GM12878 (cell line): ENCODE data around the gene CD244. TPM values are rescaled to one million over a fixed set of nuclear protein-coding genes. Genes with fewer than 3 reads are reported as not detected.
"Not testable (repeated sequence)": the region's sequence is repeated elsewhere in the genome, so short reads cannot be mapped to it uniquely, and the experiment has no call there.

ENCODE experiments used
- ATAC-seq: fragments of 200-7000 bp; cut with Tn5 transposase; 3 replicates; pipeline ENCODE4 v1.9.1; 2020; ENCODE audit warnings: mild to moderate bottlenecking, moderate library complexity
- BruUV-seq: library from RNA; stranded (reverse); fragments of 400-500 nt; replicated peaks from 2 replicates; lab custom pipeline; 2021; lab: Mats Ljungman, UMichigan
- CTCF ChIA-PET: fragments of 300-600 bp; sonication (Branson Sonifier 250); formaldehyde crosslinking; extraction: SDS; loops from one replicate; lab custom pipeline; 2021; ENCODE audit warnings: inconsistent platforms; lab: Yijun Ruan, JAX
- POLR2A ChIA-PET: fragments of 350-600 bp; formaldehyde crosslinking; extraction: SDS; loops from one replicate; lab custom pipeline; 2021; ENCODE audit warnings: inconsistent platforms; lab: Charles Lee
- RAD21 ChIA-PET: fragments of 300-600 bp; sonication (Branson Sonifier 250); formaldehyde crosslinking; loops from one replicate; lab custom pipeline; 2023; ENCODE audit warnings: antibody characterized with exemption; ENCODE audit not compliant: unreplicated experiment; lab: Charles Lee
- SMC1A ChIA-PET: fragments of 300-600 bp; sonication (Branson Sonifier 250); formaldehyde crosslinking; loops from one replicate; lab custom pipeline; 2023; ENCODE audit not compliant: unreplicated experiment, uncharacterized antibody; lab: Charles Lee
- DNase-seq: peaks from one replicate; pipeline ENCODE4 v3.0.0-alpha.2; 2011; ENCODE audit warnings: low read depth, low spot score
- FAIRE-seq: peaks from 3 replicates; lab custom pipeline; 2011; peaks lifted over from hg19 to GRCh38; lab: Jason Lieb, UNC
- H2AFZ ChIP-seq: 2 replicates; pipeline ENCODE4 v1.6.0; 2011; ENCODE audit warnings: low read depth, low read length, control low read depth; ENCODE audit not compliant: control insufficient read depth
- H3K27ac ChIP-seq: 2 replicates; pipeline ENCODE4 v1.5.1; 2011; ENCODE audit warnings: control low read depth; ENCODE audit not compliant: control insufficient read depth, insufficient read depth
- H3K27me3 ChIP-seq, 2 experiments: replicated peaks in 1 of 2; 2 replicates each; pipeline versions ENCODE4 v1.6.0 to v1.6.1; 2011; ENCODE audit warnings: low read length in 1 of 2; ENCODE audit not compliant: control insufficient read depth in 2 of 2, insufficient read depth in 2 of 2
- H3K36me3 ChIP-seq, 2 experiments: 2 replicates each; pipeline ENCODE4 v1.5.1; 2011; ENCODE audit warnings: low read length in 1 of 2; ENCODE audit not compliant: control insufficient read depth in 2 of 2, insufficient read depth in 2 of 2
- H3K4me1 ChIP-seq: 2 replicates; pipeline ENCODE4 v1.6.1; 2011; ENCODE audit warnings: mild to moderate bottlenecking, low read length, moderate library complexity, mixed read lengths; ENCODE audit not compliant: control insufficient read depth, insufficient read depth
- H3K4me2 ChIP-seq: 2 replicates; pipeline ENCODE4 v1.6.0; 2011; ENCODE audit warnings: control low read depth; ENCODE audit not compliant: control insufficient read depth, insufficient read depth
- H3K4me3 ChIP-seq: fragments of 200-600 bp; sonication (generic); 2 replicates; pipeline ENCODE4 v1.5.1; 2016
- H3K79me2 ChIP-seq: 2 replicates; pipeline ENCODE4 v1.6.0; 2011; ENCODE audit warnings: low read length; ENCODE audit not compliant: control insufficient read depth, insufficient read depth
- H3K9ac ChIP-seq: 2 replicates; pipeline ENCODE4 v1.8.0; 2011; ENCODE audit warnings: low read length, control low read depth, mixed read lengths; ENCODE audit not compliant: control insufficient read depth, insufficient read depth
- H3K9me3 ChIP-seq: replicated peaks from 3 replicates; pipeline ENCODE4 v1.5.1; 2011; ENCODE audit warnings: mild to moderate bottlenecking, low read length; ENCODE audit not compliant: control insufficient read depth, insufficient read depth
- H4K20me1 ChIP-seq: 2 replicates; pipeline ENCODE4 v1.6.0; 2011; ENCODE audit not compliant: control insufficient read depth, insufficient read depth
- HDGF ChIP-seq: fragments of 450-650 bp; IDR thresholded peaks from 2 replicates; pipeline ENCODE4 v1.6.1; 2016; ENCODE audit warnings: antibody characterized with exemption
- IRF4 ChIP-seq: IDR thresholded peaks from 2 replicates; pipeline ENCODE4 v1.6.1; 2011; ENCODE audit warnings: low read depth, low read length
- NR2C2 ChIP-seq: IDR thresholded peaks from 2 replicates; pipeline ENCODE4 v1.6.1; 2011; ENCODE audit warnings: borderline replicate concordance, low read depth; ENCODE audit not compliant: control insufficient read depth, insufficient read length
- POLR2AphosphoS5 ChIP-seq: IDR thresholded peaks from 2 replicates; pipeline ENCODE4 v1.6.1; 2011; ENCODE audit warnings: mild to moderate bottlenecking, low read length, inconsistent platforms
- RAD51 ChIP-seq: fragments of 450-650 bp; IDR thresholded peaks from 2 replicates; pipeline ENCODE4 v1.6.1; 2016; ENCODE audit warnings: moderate library complexity, mild to moderate bottlenecking, inconsistent platforms
- SP1 ChIP-seq: IDR thresholded peaks from one replicate; pipeline ENCODE4 v1.6.1; 2011; ENCODE audit warnings: low read depth, low read length
- TARDBP ChIP-seq: IDR thresholded peaks from 2 replicates; pipeline ENCODE4 v1.6.1; 2016; ENCODE audit warnings: borderline replicate concordance
- WGBS: methylation state at CpG from one replicate; pipeline ENCODE4 v1.1.6; 2016; ENCODE audit warnings: low lambda C conversion rate; ENCODE audit not compliant: insufficient replicate concordance, insufficient coverage; ENCODE audit errors: missing lambda C conversion rate; 5-methylcytosine and 5-hydroxymethylcytosine counted together
- in situ Hi-C: fragments of 300-500 bp; cut with MboI; formaldehyde crosslinking; loops from 9 replicates; pipeline ENCODE4 v1.14.3; 2018; ENCODE audit warnings: mixed read lengths
- intact Hi-C: fragments of 100-400 bp; cut with micrococcal nuclease; formaldehyde crosslinking; loops from one replicate; pipeline ENCODE4 v1.14.2; 2022; ENCODE audit not compliant: unreplicated experiment
- polyA plus RNA-seq, 11 experiments: library from polyadenylated mRNA; depleted of rRNA in 4 of 11; unstranded in 6 of 11; stranded (reverse) in 5 of 11; fragments of >200 nt; fragmentation: Nextera tagmentation in 4 of 11; fragmentation: Illumina TruSeq in 1 of 11; extraction: Ambion mirVana in 4 of 11; extraction: Trizol in 1 of 11; gene quantifications; 1 replicate in 1 of 11; 2 replicates in 10 of 11; pipeline versions ENCODE4 v1.2.1 to v1.2.3, GENCODE V29; 2011 to 2016; ENCODE audit warnings: inconsistent platforms in 2 of 11, missing spikeins in 2 of 11, low read depth in 1 of 11
- total RNA-seq, 4 experiments: library from RNA; depleted of rRNA in 3 of 4; stranded (reverse); fragments of >200 nt in 3 of 4; fragmentation: Illumina TruSeq in 1 of 4; extraction: Trizol in 1 of 4; gene quantifications; 2 replicates each; pipeline versions ENCODE4 v1.2.1 to v1.2.3, GENCODE V29; 2013 to 2021
- TF ChIP-seq, protein P1 (sequence below): fragments of 150-350 bp; IDR thresholded peaks from 2 replicates; pipeline ENCODE4 v1.6.1; 2014; ENCODE audit warnings: mild to moderate bottlenecking, low read depth, low read length

CD244 gene
- total and polyA plus RNA-seq, 10 of the 15 experiments (the other 5 are each of a cell fraction or from before 2014, with no cell fraction given) = 0.24 to 13.6 (median 0.73) TPM

DNA sequence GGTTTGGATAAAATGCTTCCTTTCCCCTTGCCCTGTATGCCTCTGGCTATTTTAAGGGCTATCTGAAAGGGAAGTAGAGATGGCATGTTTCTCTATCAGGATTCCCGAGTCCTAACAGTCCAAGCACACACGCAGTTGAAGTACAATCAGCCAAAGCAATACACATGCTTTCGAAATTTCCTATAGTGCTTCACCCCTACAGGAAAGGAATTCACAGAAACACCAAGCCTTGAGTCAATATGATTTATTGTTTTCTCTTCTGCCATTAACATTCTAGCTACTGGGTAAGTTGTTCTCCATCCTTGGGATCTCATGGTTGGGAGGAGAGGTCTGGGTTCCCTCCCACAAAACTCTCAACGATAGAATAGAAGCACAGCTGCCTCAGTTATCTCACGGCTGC is 13.6 kb upstream of the CD244 start:
- no peaks in the 10 kb centered on the region for H3K27me3 ChIP-seq
- ChIA-PET POLR2A (no interaction called here), SMC1A (interaction anchor here (1.0 to 3.1 kb wide), 12 partner anchors 14 to 100 kb away, joined by 4 to 39 read pairs (median 6); partner anchors contain the start of gene CD244), CTCF (interaction anchor here (0.7 to 5.5 kb wide), 16 partner anchors 8 to 150 kb away, joined by 3 to 80 read pairs (median 8); partner anchors contain the start of genes CD244 and ITLN2), RAD21 (interaction anchor here (1.4 to 1.9 kb wide), 7 partner anchors 12 to 114 kb away, joined by 5 to 12 read pairs (median 5); partner anchors contain the start of gene ITLN2)
- no peak overlapping the region for H2AFZ ChIP-seq
- H3K36me3 ChIP-seq = no peaks in the 10 kb centered on the region
- TF ChIP-seq IRF4 = no peak
- no peak for TF ChIP-seq RAD51
- TF ChIP-seq HDGF = no peak
- no peak for TF ChIP-seq POLR2AphosphoS5
- no peak for TF ChIP-seq SP1
- TF ChIP-seq, protein P1, sequence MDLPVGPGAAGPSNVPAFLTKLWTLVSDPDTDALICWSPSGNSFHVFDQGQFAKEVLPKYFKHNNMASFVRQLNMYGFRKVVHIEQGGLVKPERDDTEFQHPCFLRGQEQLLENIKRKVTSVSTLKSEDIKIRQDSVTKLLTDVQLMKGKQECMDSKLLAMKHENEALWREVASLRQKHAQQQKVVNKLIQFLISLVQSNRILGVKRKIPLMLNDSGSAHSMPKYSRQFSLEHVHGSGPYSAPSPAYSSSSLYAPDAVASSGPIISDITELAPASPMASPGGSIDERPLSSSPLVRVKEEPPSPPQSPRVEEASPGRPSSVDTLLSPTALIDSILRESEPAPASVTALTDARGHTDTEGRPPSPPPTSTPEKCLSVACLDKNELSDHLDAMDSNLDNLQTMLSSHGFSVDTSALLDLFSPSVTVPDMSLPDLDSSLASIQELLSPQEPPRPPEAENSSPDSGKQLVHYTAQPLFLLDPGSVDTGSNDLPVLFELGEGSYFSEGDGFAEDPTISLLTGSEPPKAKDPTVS = no peak
- no peak for TF ChIP-seq NR2C2
- no peak for TF ChIP-seq TARDBP
- DNase-seq (no peak), ATAC-seq (no peak), FAIRE-seq (no peak)
- H3K9me3 ChIP-seq = no peaks in the 10 kb centered on the region
- BruUV-seq = no TSS peak
- intact Hi-C loops = no loop called here
- H3K9ac ChIP-seq = no peak overlapping the region
- H3K79me2 ChIP-seq = no peaks in the 10 kb centered on the region
- no peaks in the 10 kb centered on the region for H3K4me1 ChIP-seq
- no peaks in the 10 kb centered on the region for H4K20me1 ChIP-seq
- H3K27ac ChIP-seq = no peak overlapping the region
- 71% methylated on average over 5 of the region's 5 CpGs for WGBS
- no peak overlapping the region for H3K4me2 ChIP-seq
- in situ Hi-C loops = no loop called here
- H3K4me3 ChIP-seq = no peak overlapping the region

DNA sequence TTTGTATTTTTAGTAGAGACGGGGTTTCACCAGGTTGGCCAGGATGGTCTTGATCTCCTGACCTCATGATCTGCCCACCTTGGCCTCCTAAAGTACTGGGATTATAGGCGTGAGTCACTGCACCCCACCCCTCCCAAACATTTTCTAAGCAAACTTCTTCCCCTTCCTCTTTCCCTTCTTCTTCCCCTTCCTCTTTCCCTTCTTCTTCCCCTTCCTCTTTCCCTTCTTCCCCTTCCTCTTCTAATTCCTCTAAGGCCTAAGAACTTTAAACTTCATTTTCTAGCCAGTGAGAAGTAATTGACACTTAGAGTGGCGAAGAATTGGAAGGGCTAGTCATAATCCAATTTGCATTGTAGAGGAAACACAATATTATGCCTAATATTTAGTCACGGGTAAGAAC is 12.9 kb upstream of the CD244 start:
- H3K4me2 ChIP-seq, H3K79me2 ChIP-seq, POLR2A ChIA-PET, DNase-seq, H3K4me3 ChIP-seq, H4K20me1 ChIP-seq, intact Hi-C loops, BruUV-seq, H3K36me3 ChIP-seq, H3K27me3 ChIP-seq, ATAC-seq, H3K9me3 ChIP-seq, H3K4me1 ChIP-seq, in situ Hi-C loops, H2AFZ ChIP-seq, H3K9ac ChIP-seq, H3K27ac ChIP-seq, FAIRE-seq: not testable (repeated sequence)
- ChIA-PET SMC1A (interaction anchor here (0.9 to 2.8 kb wide), 3 partner anchors 11 to 65 kb away, joined by 3 to 25 read pairs (median 10); no protein-coding TSS in a partner anchor), RAD21 (interaction anchor here (1.8 kb wide), 1 partner anchor 98 kb away, joined by 5 read pairs; no protein-coding TSS in a partner anchor), CTCF (interaction anchor here (1.4 kb wide), 1 partner anchor 39 kb away, joined by 5 read pairs; no protein-coding TSS in a partner anchor)
- WGBS = 34% methylated on average over 4 of the region's 4 CpGs
